Chondrocyte (in vitro differentiated cells): ENCODE measurements around the gene CMIP. TPM values are rescaled to one million over a fixed set of nuclear protein-coding genes. Genes with fewer than 3 reads are reported as not detected.

Source experiments
- DNase-seq: peaks from one replicate; pipeline ENCODE4 v3.0.0; 2021; ENCODE audit warnings: mixed read lengths, low spot score
- H3K27ac Mint-ChIP-seq: one replicate; pipeline ENCODE4 v1.8.0; 2021; ENCODE audit warnings: mild to moderate bottlenecking, moderate library complexity, mixed read lengths; ENCODE audit not compliant: unreplicated experiment
- H3K27me3 Mint-ChIP-seq: 2 replicates; pipeline ENCODE4 v1.8.0; 2021; ENCODE audit warnings: low read depth, mixed read lengths
- H3K36me3 Mint-ChIP-seq: 2 replicates; pipeline ENCODE4 v1.8.0; 2021; ENCODE audit warnings: low read depth, mixed read lengths
- H3K4me1 Mint-ChIP-seq: 2 replicates; pipeline ENCODE4 v1.8.0; 2021; ENCODE audit warnings: low read depth, mild to moderate bottlenecking, mixed read lengths
- H3K4me3 Mint-ChIP-seq: one replicate; pipeline ENCODE4 v1.8.0; 2021; ENCODE audit warnings: mild to moderate bottlenecking, moderate library complexity, mixed read lengths; ENCODE audit not compliant: unreplicated experiment
- H3K9me3 Mint-ChIP-seq: 2 replicates; pipeline ENCODE4 v1.8.0; 2021; ENCODE audit warnings: low read depth, mixed read lengths
- total RNA-seq: library from RNA; stranded (reverse); gene quantifications from 3 replicates; pipeline ENCODE4 v1.2.1, GENCODE V29; 2021
- TF ChIP-seq, protein P1 (sequence below): fragments of 200-600 bp; sonication (generic); IDR thresholded peaks from 2 replicates; pipeline ENCODE4 v1.5.0; 2021; ENCODE audit warnings: antibody characterized with exemption, mild to moderate bottlenecking, moderate library complexity

Gene CMIP
- total RNA-seq, 1 donor from 2014 or later: 62.9 TPM

DNA sequence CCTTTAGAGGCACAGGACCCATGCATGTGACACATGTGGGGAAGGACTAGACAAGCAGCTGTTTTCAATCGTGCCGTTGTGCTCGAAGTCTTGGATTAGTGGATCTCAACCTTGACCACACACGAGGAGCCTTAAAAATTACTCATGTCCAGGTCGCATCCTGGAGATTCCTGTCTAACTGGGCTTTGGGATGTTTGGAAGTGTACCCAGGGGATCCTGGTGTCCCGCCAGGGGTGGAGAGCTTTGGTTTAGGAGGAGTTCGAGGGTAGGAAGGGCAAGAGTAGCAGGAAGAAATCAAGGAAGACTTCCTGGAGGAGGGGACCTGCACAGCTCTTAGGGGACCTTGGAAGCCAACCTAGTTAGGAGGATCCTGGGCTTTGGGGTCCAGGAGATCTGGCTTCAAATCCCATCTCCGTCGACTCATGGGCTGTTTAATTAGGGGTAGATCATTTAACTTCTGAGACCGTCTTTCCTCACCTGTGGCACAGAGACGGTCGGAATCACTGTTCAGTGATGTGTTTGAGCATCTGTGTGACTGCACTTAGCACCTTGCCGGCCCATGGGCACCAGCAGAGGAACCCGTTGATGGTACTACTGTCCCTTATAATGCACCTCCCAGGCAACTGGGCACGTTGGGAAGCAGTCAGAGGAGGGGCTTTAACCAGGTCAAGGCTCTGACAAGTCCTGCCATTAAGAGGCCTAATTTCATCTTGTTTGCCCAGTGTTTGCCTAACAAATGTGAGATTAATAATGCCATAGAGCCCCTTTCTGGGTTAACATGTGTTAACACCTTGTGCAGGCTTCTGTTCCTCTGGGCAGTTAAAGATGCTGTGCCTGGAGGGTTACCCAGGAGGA lies 232.5 kb downstream of the CMIP start:
- Mint-ChIP-seq H3K4me3 (no peak overlapping the region), H3K27ac (no peak overlapping the region), H3K4me1 (no peaks in the 10 kb centered on the region), H3K36me3 (peaks cover 17% of the 10 kb centered on the region), H3K9me3 (no peaks in the 10 kb centered on the region), H3K27me3 (no peaks in the 10 kb centered on the region)
- TF ChIP-seq, protein P1, sequence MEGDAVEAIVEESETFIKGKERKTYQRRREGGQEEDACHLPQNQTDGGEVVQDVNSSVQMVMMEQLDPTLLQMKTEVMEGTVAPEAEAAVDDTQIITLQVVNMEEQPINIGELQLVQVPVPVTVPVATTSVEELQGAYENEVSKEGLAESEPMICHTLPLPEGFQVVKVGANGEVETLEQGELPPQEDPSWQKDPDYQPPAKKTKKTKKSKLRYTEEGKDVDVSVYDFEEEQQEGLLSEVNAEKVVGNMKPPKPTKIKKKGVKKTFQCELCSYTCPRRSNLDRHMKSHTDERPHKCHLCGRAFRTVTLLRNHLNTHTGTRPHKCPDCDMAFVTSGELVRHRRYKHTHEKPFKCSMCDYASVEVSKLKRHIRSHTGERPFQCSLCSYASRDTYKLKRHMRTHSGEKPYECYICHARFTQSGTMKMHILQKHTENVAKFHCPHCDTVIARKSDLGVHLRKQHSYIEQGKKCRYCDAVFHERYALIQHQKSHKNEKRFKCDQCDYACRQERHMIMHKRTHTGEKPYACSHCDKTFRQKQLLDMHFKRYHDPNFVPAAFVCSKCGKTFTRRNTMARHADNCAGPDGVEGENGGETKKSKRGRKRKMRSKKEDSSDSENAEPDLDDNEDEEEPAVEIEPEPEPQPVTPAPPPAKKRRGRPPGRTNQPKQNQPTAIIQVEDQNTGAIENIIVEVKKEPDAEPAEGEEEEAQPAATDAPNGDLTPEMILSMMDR: no peak
- DNase-seq: no peak

DNA sequence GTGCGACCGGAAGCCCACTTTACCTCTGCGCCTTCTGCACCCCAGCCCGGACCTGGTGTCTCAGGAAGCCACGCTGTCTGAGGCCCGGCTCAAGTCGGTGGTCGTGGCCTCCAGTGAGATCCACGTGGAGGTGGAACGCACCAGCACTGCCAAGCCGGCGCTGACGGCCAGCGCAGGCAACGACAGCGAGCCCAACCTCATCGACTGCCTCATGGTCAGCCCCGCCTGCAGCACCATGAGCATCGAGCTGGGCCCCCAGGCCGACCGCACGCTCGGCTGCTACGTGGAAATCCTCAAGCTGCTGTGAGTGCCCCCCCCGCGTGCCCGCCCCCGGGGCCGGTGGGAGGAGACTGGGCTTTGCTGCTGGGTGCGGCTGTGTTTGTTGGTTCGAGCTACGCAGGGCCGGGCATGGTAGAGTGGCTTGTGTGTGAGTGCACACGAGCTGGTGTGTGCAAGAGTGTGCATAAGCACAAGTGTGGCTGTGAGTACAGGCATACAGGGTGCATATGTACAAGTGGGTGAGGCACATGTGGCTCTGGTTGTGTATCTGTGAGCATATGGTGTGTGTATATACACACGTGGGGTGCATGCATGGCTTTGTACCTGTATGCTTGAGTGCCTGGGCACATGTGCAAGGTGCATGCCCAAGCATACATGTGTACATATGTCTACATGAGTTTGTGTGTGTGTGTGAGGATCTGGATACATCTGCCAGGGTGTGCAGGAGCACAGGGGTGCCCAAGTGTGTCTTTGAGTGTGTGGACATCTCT lies 233.9 kb downstream of the CMIP start:
- Mint-ChIP-seq H3K9me3 (no peaks in the 10 kb centered on the region), H3K36me3 (peaks cover 16% of the 10 kb centered on the region), H3K27ac (no peak overlapping the region), H3K4me3 (no peak overlapping the region), H3K27me3 (no peaks in the 10 kb centered on the region), H3K4me1 (no peaks in the 10 kb centered on the region)
- TF ChIP-seq, protein P1: no peak
- DNase-seq: no peak

DNA sequence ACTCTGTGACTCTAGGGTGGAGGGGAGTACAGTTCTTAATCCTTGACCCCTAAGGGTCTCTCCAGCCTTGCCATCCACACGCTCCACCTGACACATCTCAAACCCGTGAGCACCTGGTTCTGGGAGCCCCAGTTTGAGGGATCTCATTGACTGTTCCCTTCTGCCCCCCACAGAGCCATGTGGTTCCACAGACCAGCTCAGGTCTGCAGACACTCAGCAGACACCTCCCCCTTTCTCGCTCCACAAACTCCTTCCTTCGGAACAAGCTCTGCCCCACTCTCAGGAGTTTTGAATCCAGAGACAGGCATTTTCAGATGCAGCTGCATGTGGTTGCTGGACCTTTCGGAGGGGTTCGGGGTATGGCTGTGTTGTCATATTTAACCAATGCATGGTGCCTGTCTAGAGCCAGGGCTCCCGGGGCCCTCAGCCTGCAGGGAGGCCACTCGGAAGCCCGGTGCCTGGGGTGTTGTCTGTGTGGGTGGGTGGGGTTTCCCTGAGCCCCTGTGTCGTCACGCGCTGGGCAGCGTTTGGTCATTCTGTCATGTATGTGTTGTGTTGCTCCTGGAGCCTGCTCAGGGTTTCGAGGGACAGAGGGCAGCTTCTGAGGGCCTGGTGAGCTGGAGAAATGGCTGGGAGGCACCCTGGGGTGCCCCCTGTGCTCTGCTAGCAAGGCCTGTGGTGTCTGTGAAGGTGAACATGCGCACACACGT lies 235.3 kb downstream of the CMIP start:
- Mint-ChIP-seq H3K9me3 (no peaks in the 10 kb centered on the region), H3K4me1 (no peaks in the 10 kb centered on the region), H3K4me3 (no peak overlapping the region), H3K27ac (no peak overlapping the region), H3K27me3 (no peaks in the 10 kb centered on the region), H3K36me3 (peaks cover 12% of the 10 kb centered on the region)
- no peak for DNase-seq
- TF ChIP-seq, protein P1: no peak

DNA sequence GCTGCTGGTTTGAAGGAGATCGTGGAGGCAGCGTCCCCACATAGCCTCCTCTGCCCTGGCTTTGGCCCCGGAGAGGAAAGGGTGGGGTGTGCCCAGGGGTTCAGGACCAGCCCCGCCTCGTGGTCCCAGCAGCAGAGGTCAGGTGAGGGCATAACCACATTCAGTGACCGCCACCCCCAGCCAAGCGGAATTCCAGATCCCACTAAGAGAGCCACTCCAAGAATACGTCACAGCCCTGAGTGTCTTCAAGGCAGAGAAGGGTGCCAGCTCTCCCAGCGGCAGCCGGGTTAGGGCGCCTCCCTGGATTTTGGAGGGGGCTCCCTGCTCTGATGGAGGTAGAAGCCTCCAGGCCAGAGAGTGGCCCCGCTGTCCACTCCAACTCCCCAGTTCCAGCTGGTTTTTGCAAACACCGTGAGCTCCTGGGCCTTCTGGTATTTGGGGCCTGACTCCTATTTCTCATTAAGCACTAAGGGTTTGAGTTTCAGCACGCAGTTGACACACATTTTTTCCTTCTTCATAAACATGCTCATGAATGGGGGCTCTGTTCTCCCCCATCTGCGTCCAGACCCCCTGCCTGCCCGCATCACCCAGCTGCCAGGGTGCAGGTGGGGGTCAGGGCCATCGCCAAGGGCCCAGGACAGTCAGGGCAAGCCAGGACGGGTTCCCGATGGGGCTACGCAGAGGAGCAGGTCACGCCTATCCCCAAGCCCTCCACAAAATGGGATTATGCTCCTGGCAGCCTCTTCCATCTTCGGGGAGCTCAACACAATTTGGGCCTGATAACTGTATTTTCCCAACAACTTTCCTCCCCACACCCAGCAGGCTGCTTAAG lies 236.1 kb downstream of the CMIP start:
- H3K4me1 Mint-ChIP-seq: no peaks in the 10 kb centered on the region
- no peak overlapping the region for H3K4me3 Mint-ChIP-seq
- no peak overlapping the region for H3K27ac Mint-ChIP-seq
- no peaks in the 10 kb centered on the region for H3K9me3 Mint-ChIP-seq
- H3K36me3 Mint-ChIP-seq: peaks cover 11% of the 10 kb centered on the region
- H3K27me3 Mint-ChIP-seq: no peaks in the 10 kb centered on the region
- TF ChIP-seq, protein P1: no peak
- no peak for DNase-seq
